Endodermal cell (in vitro differentiated cells): ENCODE measurements around the gene GALNT9. TPM values are rescaled to one million over a fixed set of nuclear protein-coding genes. Genes with fewer than 3 reads are reported as not detected.

ENCODE experiments used
- DNase-seq: peaks from one replicate; pipeline ENCODE4 v3.0.0-alpha.2; 2017
- H3K27ac ChIP-seq: 2 replicates; pipeline ENCODE4 v1.5.1; 2013; ENCODE audit warnings: mild to moderate bottlenecking, low read depth, low read length, moderate library complexity
- H3K27me3 ChIP-seq: 2 replicates; pipeline ENCODE4 v1.6.1; 2013; ENCODE audit warnings: mild to moderate bottlenecking, low read length, moderate library complexity; ENCODE audit not compliant: insufficient read depth, control insufficient read depth, poor library complexity, severe bottlenecking
- H3K36me3 ChIP-seq: 2 replicates; pipeline ENCODE4 v1.7.0; 2013; ENCODE audit warnings: mild to moderate bottlenecking, low read length, moderate library complexity; ENCODE audit not compliant: control insufficient read depth, insufficient read depth
- H3K4me1 ChIP-seq: one replicate; pipeline ENCODE4 v1.7.0; 2013; ENCODE audit warnings: low read length; ENCODE audit not compliant: control insufficient read depth, insufficient read depth
- H3K4me3 ChIP-seq: 2 replicates; pipeline ENCODE4 v1.5.1; 2013; ENCODE audit warnings: mild to moderate bottlenecking, low read length, moderate library complexity
- H3K9ac ChIP-seq: 2 replicates; pipeline ENCODE4 v1.6.1; 2013; ENCODE audit warnings: mild to moderate bottlenecking, low read length, moderate library complexity; ENCODE audit not compliant: poor library complexity, severe bottlenecking; ENCODE audit errors: extremely low read depth
- H3K9me3 ChIP-seq: 2 replicates; pipeline ENCODE4 v1.6.1; 2013; ENCODE audit warnings: mild to moderate bottlenecking, low read length, moderate library complexity; ENCODE audit not compliant: control insufficient read depth
- H3K27ac Mint-ChIP-seq: 2 replicates; pipeline ENCODE4 v1.8.0; 2020; ENCODE audit warnings: mixed read lengths
- H3K27me3 Mint-ChIP-seq: 2 replicates; pipeline ENCODE4 v1.8.0; 2021; ENCODE audit warnings: mild to moderate bottlenecking, mixed read lengths; ENCODE audit not compliant: insufficient read depth
- H3K36me3 Mint-ChIP-seq: 2 replicates; pipeline ENCODE4 v1.8.0; 2020; ENCODE audit warnings: low read depth, mixed read lengths
- H3K4me1 Mint-ChIP-seq: 2 replicates; pipeline ENCODE4 v1.8.0; 2020; ENCODE audit warnings: mixed read lengths
- H3K4me3 Mint-ChIP-seq: 2 replicates; pipeline ENCODE4 v1.8.0; 2020; ENCODE audit warnings: mild to moderate bottlenecking, moderate library complexity, mixed read lengths
- H3K9me3 Mint-ChIP-seq: 2 replicates; pipeline ENCODE4 v1.8.0; 2020; ENCODE audit warnings: mild to moderate bottlenecking, mixed read lengths
- CTCF ChIP-seq: fragments of 200-600 bp; sonication (generic); conservative IDR thresholded peaks from 2 replicates; pipeline ENCODE4 v1.5.0; 2021; ENCODE audit warnings: antibody characterized with exemption, mild to moderate bottlenecking
- WGBS, 2 experiments: methylation state at CpG; one replicate each; pipeline versions ENCODE4 v1.1.5 to v1.1.7; 2013; ENCODE audit warnings: missing lambda C conversion rate in 2 of 2, mixed read lengths in 1 of 2; ENCODE audit not compliant: insufficient coverage in 1 of 2, insufficient read length in 1 of 2; 5-methylcytosine and 5-hydroxymethylcytosine counted together
- total RNA-seq, 2 donors: library from RNA; stranded (reverse); fragmentation: NEBNext Ultra II Directional in 1 of 2; extraction: Animal tissue kit (Norgen Biotek cat#: 25700) in 1 of 2; gene quantifications; 2 replicates in 1 of 2; 3 replicates in 1 of 2; pipeline ENCODE4 v1.2.1, GENCODE V29; 2021

GALNT9 gene
- total RNA-seq, 2 donors from 2014 or later, result 0.13 TPM; not detected in 1

- TF ChIP-seq CTCF, result no peak
- Histone ChIP-seq H3K27me3 (peaks cover 32% of the 10 kb centered on the region), H3K4me3 (no peak overlapping the region), H3K9ac (no peak overlapping the region), H3K9me3 (peaks cover 2% of the 10 kb centered on the region), H3K27ac (no peak overlapping the region), H3K36me3 (no peaks in the 10 kb centered on the region), H3K4me1 (no peaks in the 10 kb centered on the region)
- Mint-ChIP-seq H3K4me3 (peak overlapping the region; percentile 61), H3K9me3 (peaks cover 2% of the 10 kb centered on the region), H3K36me3 (no peaks in the 10 kb centered on the region), H3K4me1 (peaks cover 3% of the 10 kb centered on the region), H3K27me3 (peaks cover 80% of the 10 kb centered on the region), H3K27ac (no peak overlapping the region)
- 83 to 87% methylated on average over 9 to 21 of the region's 21 CpGs for WGBS, 2 experiments
- DNase-seq, result no peak
Measured at GRCh38 chr12:132188451-132188901, 140.9 kb downstream of the GALNT9 start.

- no peak overlapping the region for H3K4me3 Mint-ChIP-seq
- H3K27me3 ChIP-seq, result peaks cover 32% of the 10 kb centered on the region
Measured at GRCh38 chr12:132187646-132188450, 141.5 kb downstream of the GALNT9 start.

More at GRCh38 chr12:132187646-132188450, 141.5 kb downstream of the GALNT9 start:
- no peak overlapping the region for H3K27ac Mint-ChIP-seq
- Histone ChIP-seq H3K9ac (no peak overlapping the region), H3K36me3 (no peaks in the 10 kb centered on the region), H3K4me3 (no peak overlapping the region), H3K4me1 (no peaks in the 10 kb centered on the region), H3K9me3 (no peaks in the 10 kb centered on the region), H3K27ac (no peak overlapping the region)
- 90 to 92% methylated on average over 21 to 35 of the region's 35 CpGs for WGBS, 2 experiments
- no peak for DNase-seq
- H3K36me3 Mint-ChIP-seq, result no peaks in the 10 kb centered on the region
- peaks cover 3% of the 10 kb centered on the region for H3K4me1 Mint-ChIP-seq
- no peak for TF ChIP-seq CTCF
- H3K9me3 Mint-ChIP-seq, result no peaks in the 10 kb centered on the region
- peaks cover 81% of the 10 kb centered on the region for H3K27me3 Mint-ChIP-seq
